H1 (cell line): Measurements from ENCODE around the gene RNF130. TPM values are rescaled to one million over a fixed set of nuclear protein-coding genes. Genes with fewer than 3 reads are reported as not detected.
A peak's percentile ranks its signal among the peaks of the same experiment; 100 is the strongest.

Experiments
- CTCF ChIA-PET: fragments of 300-600 bp; sonication (Branson Sonifier 250); formaldehyde crosslinking; loops from one replicate; lab custom pipeline; 2021; ENCODE audit not compliant: partially characterized antibody; lab: Charles Lee
- POLR2A ChIA-PET: fragments of 300-600 bp; sonication (Branson Sonifier 250); formaldehyde crosslinking; loops from one replicate; lab custom pipeline; 2021; ENCODE audit warnings: inconsistent platforms; ENCODE audit not compliant: partially characterized antibody; lab: Charles Lee
- DNase-seq, 2 experiments: peaks; one replicate each; pipeline versions ENCODE4 v3.0.0 to v3.0.0-alpha.2; 2010 to 2022; ENCODE audit warnings: low spot score in 2 of 2, low read depth in 1 of 2, mixed read lengths in 1 of 2
- FAIRE-seq: peaks from 2 replicates; lab custom pipeline; 2011; peaks lifted over from hg19 to GRCh38; lab: Jason Lieb, UNC
- H2AFZ ChIP-seq: 2 replicates; pipeline ENCODE4 v1.8.1; 2012; ENCODE audit warnings: low read length, inconsistent platforms
- H2AK5ac ChIP-seq: 2 replicates; pipeline ENCODE4 v1.6.1; 2013; ENCODE audit warnings: low read depth, low read length
- H2BK120ac ChIP-seq: replicated peaks from 2 replicates; pipeline ENCODE3; 2013; ENCODE audit warnings: low read depth, low read length, inconsistent platforms
- H2BK12ac ChIP-seq: 2 replicates; pipeline ENCODE4 v1.6.1; 2013; ENCODE audit warnings: low read depth, low read length
- H2BK15ac ChIP-seq: 2 replicates; pipeline ENCODE4 v1.6.1; 2013; ENCODE audit warnings: low read length
- H2BK20ac ChIP-seq: 2 replicates; pipeline ENCODE4 v1.6.1; 2013; ENCODE audit warnings: low read length
- H2BK5ac ChIP-seq: 2 replicates; pipeline ENCODE4 v1.6.1; 2013; ENCODE audit warnings: low read depth, low read length
- H3K14ac ChIP-seq: 2 replicates; pipeline ENCODE4 v1.6.1; 2013; ENCODE audit warnings: inconsistent platforms; ENCODE audit not compliant: insufficient read length
- H3K18ac ChIP-seq: 2 replicates; pipeline ENCODE4 v1.6.1; 2013; ENCODE audit warnings: low read length; ENCODE audit errors: extremely low read depth
- H3K23ac ChIP-seq: 2 replicates; pipeline ENCODE4 v1.6.1; 2013; ENCODE audit warnings: inconsistent platforms; ENCODE audit not compliant: insufficient read length
- H3K23me2 ChIP-seq: 2 replicates; pipeline ENCODE4 v1.6.1; 2013; ENCODE audit warnings: low read depth, low read length
- H3K27ac ChIP-seq: 2 replicates; pipeline ENCODE4 v1.6.1; 2011; ENCODE audit warnings: low read depth, low read length, inconsistent platforms
- H3K27me3 ChIP-seq, 4 experiments: replicated peaks in 1 of 4; 1 replicate in 1 of 4; 2 replicates in 3 of 4; pipeline versions ENCODE4 v1.6.1 to v1.8.1; 2011 to 2013; ENCODE audit warnings: low read length in 3 of 4, mild to moderate bottlenecking in 3 of 4, inconsistent platforms in 2 of 4, mixed read lengths in 2 of 4, moderate library complexity in 1 of 4; ENCODE audit not compliant: control insufficient read depth in 3 of 4, insufficient read depth in 3 of 4; ENCODE audit errors: extremely low read depth in 1 of 4
- H3K36me3 ChIP-seq, 4 experiments: 2 replicates each; pipeline versions ENCODE4 v1.6.1 to v1.8.1; 2011 to 2013; ENCODE audit warnings: mild to moderate bottlenecking in 4 of 4, low read length in 3 of 4, moderate library complexity in 2 of 4, control low read depth in 1 of 4, inconsistent platforms in 1 of 4; ENCODE audit not compliant: insufficient read depth in 4 of 4, control insufficient read depth in 2 of 4
- H3K4ac ChIP-seq: replicated peaks from 2 replicates; pipeline ENCODE3; 2013; ENCODE audit warnings: low read length, low read depth, mixed read lengths, inconsistent platforms; ENCODE audit not compliant: insufficient read length
- H3K4me1 ChIP-seq, 4 experiments: replicated peaks in 1 of 4; 1 replicate in 1 of 4; 2 replicates in 3 of 4; pipeline versions ENCODE4 v1.6.1 to v1.8.1; 2011 to 2013; ENCODE audit warnings: low read length in 3 of 4, inconsistent platforms in 2 of 4, mixed read lengths in 1 of 4; ENCODE audit not compliant: insufficient read depth in 4 of 4, control insufficient read depth in 3 of 4
- H3K4me2 ChIP-seq, 2 experiments: 2 replicates each; pipeline versions ENCODE4 v1.6.1 to v1.8.1; 2011 to 2013; ENCODE audit warnings: low read depth in 2 of 2, low read length in 2 of 2, control low read depth in 1 of 2, inconsistent platforms in 1 of 2, mild to moderate bottlenecking in 1 of 2; ENCODE audit not compliant: insufficient read depth in 1 of 2
- H3K4me3 ChIP-seq, 4 experiments: fragments of 200-600, 300-600 bp in 1 of 4; sonication (generic), shearing (Covaris generic), sonication (Bioruptor Twin) in 1 of 4; 2 replicates each; pipeline versions ENCODE4 v1.5.1 to v1.8.1; 2011 to 2016; ENCODE audit warnings: low read length in 4 of 4, low read depth in 3 of 4, control low read depth in 2 of 4, inconsistent platforms in 2 of 4, mild to moderate bottlenecking in 2 of 4, mixed read lengths in 1 of 4, moderate library complexity in 1 of 4; ENCODE audit not compliant: insufficient read depth in 2 of 4; ENCODE audit errors: extremely low read depth in 1 of 4
- H3K56ac ChIP-seq: replicated peaks from 2 replicates; pipeline ENCODE3; 2013; ENCODE audit warnings: low read depth, mild to moderate bottlenecking, mixed read lengths, low read length, inconsistent platforms; ENCODE audit not compliant: insufficient read length
- H3K79me1 ChIP-seq: 2 replicates; pipeline ENCODE4 v1.6.1; 2013; ENCODE audit warnings: low read depth, low read length, control low read depth
- H3K79me2 ChIP-seq, 2 experiments: 2 replicates each; pipeline versions ENCODE4 v1.6.1 to v1.8.1; 2012 to 2013; ENCODE audit warnings: low read length in 2 of 2, mild to moderate bottlenecking in 2 of 2, inconsistent platforms in 1 of 2; ENCODE audit not compliant: insufficient read depth in 2 of 2, control insufficient read depth in 1 of 2
- H3K9ac ChIP-seq, 4 experiments: replicated peaks in 1 of 4; 1 replicate in 1 of 4; 2 replicates in 3 of 4; pipeline versions ENCODE4 v1.6.1 to v1.8.1; 2011 to 2013; ENCODE audit warnings: low read depth in 3 of 4, low read length in 3 of 4, control low read depth in 2 of 4, mild to moderate bottlenecking in 2 of 4, moderate library complexity in 2 of 4, inconsistent platforms in 1 of 4; ENCODE audit errors: extremely low read depth in 1 of 4
- H3K9me3 ChIP-seq, 2 experiments: 2 replicates each; pipeline versions ENCODE4 v1.6.1 to v1.8.1; 2012 to 2013; ENCODE audit warnings: mild to moderate bottlenecking in 2 of 2, moderate library complexity in 2 of 2, control low read depth in 1 of 2, inconsistent platforms in 1 of 2, low read depth in 1 of 2, low read length in 1 of 2, mixed read lengths in 1 of 2; ENCODE audit not compliant: insufficient read depth in 2 of 2
- H4K20me1 ChIP-seq, 2 experiments: replicated peaks in 1 of 2; 2 replicates each; pipeline versions ENCODE3 to v1.8.1; 2011 to 2013; ENCODE audit warnings: inconsistent platforms in 2 of 2, low read length in 2 of 2, mild to moderate bottlenecking in 1 of 2; ENCODE audit not compliant: insufficient read depth in 2 of 2, control insufficient read depth in 1 of 2
- H4K5ac ChIP-seq: 2 replicates; pipeline ENCODE4 v1.6.1; 2013; ENCODE audit warnings: low read length, low read depth, mixed read lengths, inconsistent platforms; ENCODE audit not compliant: insufficient read length
- H4K8ac ChIP-seq: 2 replicates; pipeline ENCODE4 v1.8.0; 2013; ENCODE audit warnings: mild to moderate bottlenecking, moderate library complexity, low read length, inconsistent platforms; ENCODE audit not compliant: insufficient read depth; ENCODE audit errors: extremely low read depth
- H4K91ac ChIP-seq: replicated peaks from 2 replicates; pipeline ENCODE3; 2013; ENCODE audit warnings: low read length, mixed read lengths, inconsistent platforms; ENCODE audit not compliant: insufficient read length
- BACH1 ChIP-seq: IDR thresholded peaks from 2 replicates; pipeline ENCODE4 v1.6.1; 2012; ENCODE audit warnings: low read length, improper control_type of control experiment
- CBX5 ChIP-seq: fragments of 300-800, 300-1000 bp; sonication (generic); IDR thresholded peaks from 2 replicates; pipeline ENCODE4 v1.7.1; 2016; ENCODE audit warnings: antibody characterized with exemption, low read length, low read depth
- CHD2 ChIP-seq: IDR thresholded peaks from 2 replicates; pipeline ENCODE4 v1.6.1; 2012; ENCODE audit warnings: low read length, improper control_type of control experiment
- CTBP2 ChIP-seq: IDR thresholded peaks from 2 replicates; pipeline ENCODE4 v1.7.0; 2011; ENCODE audit warnings: borderline replicate concordance, mild to moderate bottlenecking, moderate library complexity, mixed read lengths, low read length; ENCODE audit not compliant: insufficient read depth, insufficient read length
- FOSL1 ChIP-seq: IDR thresholded peaks from 2 replicates; pipeline ENCODE4 v1.6.1; 2011; ENCODE audit warnings: mild to moderate bottlenecking, low read depth, low read length, moderate library complexity; ENCODE audit not compliant: insufficient read depth
- JUND ChIP-seq: IDR thresholded peaks from 2 replicates; pipeline ENCODE4 v1.6.1; 2011; ENCODE audit warnings: mild to moderate bottlenecking, improper control_type of control experiment, low read length
- PHF8 ChIP-seq: fragments of 200-600 bp; sonication (generic); conservative IDR thresholded peaks from 2 replicates; pipeline ENCODE4 v1.7.1; 2012; ENCODE audit warnings: low read depth, mild to moderate bottlenecking, inconsistent platforms, low read length, moderate library complexity
- RNF2 ChIP-seq: fragments of 200-900, 300-1000 bp; sonication (generic); IDR thresholded peaks from 2 replicates; pipeline ENCODE4 v1.7.1; 2016; ENCODE audit warnings: borderline replicate concordance, low read depth, mild to moderate bottlenecking, antibody characterized with exemption, low read length; ENCODE audit not compliant: poor library complexity, severe bottlenecking; ENCODE audit errors: missing control alignments
- SIRT6 ChIP-seq: IDR thresholded peaks from one replicate; pipeline ENCODE4 v1.7.1; 2012; ENCODE audit warnings: low read length, inconsistent platforms
- SP2 ChIP-seq: IDR thresholded peaks from 2 replicates; pipeline ENCODE4 v1.6.1; 2012; ENCODE audit warnings: mild to moderate bottlenecking, low read length, inconsistent platforms
- TAF1 ChIP-seq: IDR thresholded peaks from 2 replicates; pipeline ENCODE4 v1.6.1; 2011; ENCODE audit warnings: mild to moderate bottlenecking, low read depth, low read length
- WGBS, 2 experiments: shearing (Covaris generic) in 1 of 2; methylation state at CpG; one replicate each; pipeline versions ENCODE4 v1.1.6 to v1.1.7; 2013 to 2015; ENCODE audit warnings: low lambda C conversion rate in 2 of 2, mixed read lengths in 2 of 2, inconsistent platforms in 1 of 2, low coverage in 1 of 2, missing lambda C conversion rate in 1 of 2; ENCODE audit not compliant: insufficient replicate concordance in 2 of 2, insufficient coverage in 1 of 2, insufficient read length in 1 of 2; ENCODE audit errors: extremely low coverage in 1 of 2, missing lambda C conversion rate in 1 of 2; 5-methylcytosine and 5-hydroxymethylcytosine counted together
- polyA plus RNA-seq, 7 experiments: library from polyadenylated mRNA; depleted of rRNA in 3 of 7; stranded (reverse) in 5 of 7; unstranded in 2 of 7; fragments of >200 nt in 5 of 7; fragments of 200-250 nt in 2 of 7; gene quantifications; 1 replicate in 5 of 7; 2 replicates in 1 of 7; 4 replicates in 1 of 7; pipeline versions ENCODE4 v1.2.1 to v1.2.3, GENCODE V29; 2011 to 2013; ENCODE audit warnings: missing spikeins in 2 of 7, mixed read lengths in 2 of 7
- total RNA-seq: library from RNA; stranded (reverse); fragmentation: NEBNext Ultra II Directional; extraction: Animal tissue kit (Norgen Biotek cat#: 25700); gene quantifications from 2 replicates; pipeline ENCODE4 v1.2.1, GENCODE V29; 2021

The RNF130 gene
- total and polyA plus RNA-seq, 2 of the 8 experiments (the other 6 are each of a cell fraction or from before 2014, with no cell fraction given): 65.1 to 70.0 TPM

DNA sequence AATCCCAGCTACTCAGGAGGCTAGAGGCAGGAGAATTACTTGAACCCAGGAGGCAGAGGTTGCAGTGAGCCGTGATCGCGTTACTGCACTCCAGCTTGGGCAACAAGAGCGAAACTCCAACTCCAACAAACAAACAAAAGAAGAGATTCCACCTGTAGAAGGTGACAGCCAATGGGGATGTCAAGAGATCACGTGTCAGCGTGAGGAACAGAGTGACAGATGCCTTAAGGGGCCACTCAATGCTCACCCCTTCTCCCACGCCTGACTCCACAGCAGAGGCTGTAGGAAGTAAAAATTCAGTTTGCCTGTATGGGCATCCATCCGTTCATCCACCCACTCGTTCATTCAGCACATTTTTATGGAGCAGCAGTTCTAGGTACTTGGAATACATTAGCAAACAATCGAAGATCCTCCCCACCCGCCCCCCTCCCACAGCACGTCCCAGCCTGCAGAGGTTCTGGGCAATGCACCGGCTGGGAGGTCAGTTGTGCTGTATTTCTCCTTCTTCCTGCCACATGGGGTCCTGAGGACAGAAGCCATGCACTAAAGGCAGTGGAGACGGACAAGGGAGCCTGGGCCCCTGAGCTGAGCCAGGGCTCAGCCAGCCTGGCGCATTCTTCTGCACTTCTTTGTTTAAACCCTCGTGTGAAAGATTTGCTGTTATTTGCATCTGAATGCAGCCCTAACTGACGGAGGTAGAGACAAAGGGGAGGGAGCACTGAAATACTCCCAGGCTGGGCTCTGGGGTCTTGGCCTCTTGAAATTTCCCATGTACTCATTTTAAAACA, 11.3 kb upstream of the RNF130 start:
- Histone ChIP-seq H3K4ac (peak overlapping the region; percentile 5), H3K9me3 (peaks cover 3 to 6% of the 10 kb centered on the region in 2 experiments), H2BK12ac (peak overlapping the region; percentile 100), H3K79me1 (no peaks in the 10 kb centered on the region), H2AFZ (no peak overlapping the region), H3K18ac (peak overlapping the region; percentile 99), H3K27me3 (peaks cover 0 to 3% (median 2%) of the 10 kb centered on the region in 4 experiments; a peak in 2 of 7 replicates), H3K4me1 (peaks cover 16 to 35% (median 25%) of the 10 kb centered on the region in 4 experiments), H4K8ac (peak overlapping the region; percentile 53; the same call in 1 of the 2 replicates), H3K9ac (peak overlapping the region in 3 of 4 experiments; percentile 20 to 71 (median 66); a peak in 4 of 7 replicates), H3K27ac (peak overlapping the region; percentile 95), H3K79me2 (no peaks in the 10 kb centered on the region), H2BK5ac (peak overlapping the region; percentile 100), H3K23ac (no peak overlapping the region), H2BK120ac (peak overlapping the region; percentile 94), H4K5ac (peak overlapping the region; percentile 84), H3K23me2 (0 out of 2 replicates have a peak, but pooled peaks cover 2% of the 10 kb centered on the region), H3K36me3 (no peaks in the 10 kb centered on the region), H4K20me1 (no peaks in the 10 kb centered on the region), H2BK20ac (peak overlapping the region; percentile 100), H3K56ac (peak overlapping the region; percentile 7), H4K91ac (peak overlapping the region; percentile 99), H3K4me3 (peak overlapping the region in 1 of 4 experiments; percentile 17; a peak in 1 of 8 replicates), H3K4me2 (peak overlapping the region; percentile 56 to 62), H3K14ac (no peak overlapping the region), H2AK5ac (peak overlapping the region; percentile 99), H2BK15ac (no peak overlapping the region)
- CTCF ChIA-PET: interaction anchor here (0.5 to 1.6 kb wide), 5 partner anchors 9 to 332 kb away, joined by 3 to 6 read pairs (median 5); no protein-coding TSS in a partner anchor
- DNase-seq (peak; percentile 62 to 88), FAIRE-seq (peak; percentile 99)
- 33% methylated on average over 17 of the region's 17 CpGs; no CpG with 5 or more reads in 1 of the 2 experiments for WGBS, 2 experiments
- POLR2A ChIA-PET: interaction anchor here (0.7 to 6.1 kb wide), 16 partner anchors 8 to 124 kb away, joined by 3 to 40 read pairs (median 4); partner anchors contain the start of gene RNF130
- peak; percentile 57; the same call in 1 of the 2 replicates for TF ChIP-seq TAF1
- TF ChIP-seq FOSL1: no peak
- TF ChIP-seq CBX5: no peak
- TF ChIP-seq SIRT6: no peak
- TF ChIP-seq CHD2: no peak
- no peak for TF ChIP-seq SP2
- no peak for TF ChIP-seq PHF8
- TF ChIP-seq BACH1: no peak
- TF ChIP-seq RNF2: no peak
- TF ChIP-seq CTBP2: no peak
- no peak for TF ChIP-seq JUND
